GM12874 (cell line): ENCODE measurements around the gene APLP1.

Source experiments
- CTCF ChIP-seq: IDR thresholded peaks from 2 replicates; pipeline ENCODE4 v1.5.1; 2011; ENCODE audit warnings: low read depth, mild to moderate bottlenecking, control low read depth, low read length, moderate library complexity; ENCODE audit not compliant: insufficient read depth

APLP1 gene

GRCh38 chr19:35913589-35913988, 45.2 kb downstream of the APLP1 start:
- TF ChIP-seq CTCF, result no peak

GRCh38 chr19:35915443-35915842, 47.1 kb downstream of the APLP1 start:
- no peak for TF ChIP-seq CTCF

- TF ChIP-seq CTCF, result no peak
Measured at GRCh38 chr19:35919306-35919705, 50.9 kb downstream of the APLP1 start.

- TF ChIP-seq CTCF, result no peak
Measured at GRCh38 chr19:35921012-35921411, 52.6 kb downstream of the APLP1 start.

- TF ChIP-seq CTCF, result no peak
Measured at GRCh38 chr19:35925501-35925900, 57.1 kb downstream of the APLP1 start.

GRCh38 chr19:35928507-35928906, 60.1 kb downstream of the APLP1 start:
- TF ChIP-seq CTCF, result no peak
